ENCODE measurements around the gene SIM2. TPM values are rescaled to one million over a fixed set of nuclear protein-coding genes. Genes with fewer than 3 reads are reported as not detected.

Gene SIM2
- total RNA-seq, 1 experiment from 2014 or later, result not detected

GRCh38 chr21:36654324-36654723 lies 44.6 kb upstream of the SIM2 start:
- H3K4me3 Mint-ChIP-seq, result no peak overlapping the region
- H4K8ac ChIP-seq (replicated peaks; ENCODE audit: insufficient read length, low read depth, low read length), result no peak overlapping the region
- no peak overlapping the region for H3K23ac ChIP-seq (ENCODE audit: insufficient read length, low read depth, low read length)
- H3K4me2 ChIP-seq (ENCODE audit: insufficient read depth, insufficient read length, low read length), result no peak overlapping the region
- DNase-seq, result no peak
- H3T11ph ChIP-seq (ENCODE audit: low read length), result no peak overlapping the region
- TF ChIP-seq, protein P1, sequence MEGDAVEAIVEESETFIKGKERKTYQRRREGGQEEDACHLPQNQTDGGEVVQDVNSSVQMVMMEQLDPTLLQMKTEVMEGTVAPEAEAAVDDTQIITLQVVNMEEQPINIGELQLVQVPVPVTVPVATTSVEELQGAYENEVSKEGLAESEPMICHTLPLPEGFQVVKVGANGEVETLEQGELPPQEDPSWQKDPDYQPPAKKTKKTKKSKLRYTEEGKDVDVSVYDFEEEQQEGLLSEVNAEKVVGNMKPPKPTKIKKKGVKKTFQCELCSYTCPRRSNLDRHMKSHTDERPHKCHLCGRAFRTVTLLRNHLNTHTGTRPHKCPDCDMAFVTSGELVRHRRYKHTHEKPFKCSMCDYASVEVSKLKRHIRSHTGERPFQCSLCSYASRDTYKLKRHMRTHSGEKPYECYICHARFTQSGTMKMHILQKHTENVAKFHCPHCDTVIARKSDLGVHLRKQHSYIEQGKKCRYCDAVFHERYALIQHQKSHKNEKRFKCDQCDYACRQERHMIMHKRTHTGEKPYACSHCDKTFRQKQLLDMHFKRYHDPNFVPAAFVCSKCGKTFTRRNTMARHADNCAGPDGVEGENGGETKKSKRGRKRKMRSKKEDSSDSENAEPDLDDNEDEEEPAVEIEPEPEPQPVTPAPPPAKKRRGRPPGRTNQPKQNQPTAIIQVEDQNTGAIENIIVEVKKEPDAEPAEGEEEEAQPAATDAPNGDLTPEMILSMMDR (conservative IDR thresholded peaks at IDR 0.05), result no peak
- no peaks in the 10 kb centered on the region for H3K36me3 Mint-ChIP-seq (ENCODE audit: insufficient read depth in 1 of 3, low read depth in 3 of 3)
- H3K14ac ChIP-seq (ENCODE audit: insufficient read depth, low read length), result no peak overlapping the region
- no peaks in the 10 kb centered on the region for H3K4me1 ChIP-seq (ENCODE audit: insufficient read depth, low read length)
- H2BK15ac ChIP-seq (ENCODE audit: low read depth, low read length), result no peak overlapping the region
- H3K27ac Mint-ChIP-seq, result no peak overlapping the region
- no peak overlapping the region for H3K56ac ChIP-seq (ENCODE audit: insufficient read length, low read depth, low read length)
- no peaks in the 10 kb centered on the region for H3K9me3 ChIP-seq (ENCODE audit: control insufficient read depth, low read depth, low read length)
- WGBS (ENCODE audit: extremely low coverage, insufficient read length, low lambda C conversion rate), result no CpG with 5 or more reads among the region's 17 CpGs
- no peaks in the 10 kb centered on the region for H3K79me2 ChIP-seq (ENCODE audit: insufficient read depth, low read length)
- H3K23me2 ChIP-seq (ENCODE audit: insufficient read length, low read depth, low read length, poor library complexity, severe bottlenecking), result no peaks in the 10 kb centered on the region
- H3K27ac ChIP-seq (ENCODE audit: insufficient read length, low read depth, low read length), result no peak overlapping the region
- no peak overlapping the region for H2BK12ac ChIP-seq (ENCODE audit: insufficient read length, low read depth, low read length)
- no peak overlapping the region for H3K18ac ChIP-seq (ENCODE audit: insufficient read length, low read depth, low read length)
- H3K27me3 Mint-ChIP-seq (ENCODE audit: low read depth), result peaks cover 10% of the 10 kb centered on the region
- H4K20me1 ChIP-seq (ENCODE audit: control insufficient read depth, insufficient read depth, insufficient read length), result no peaks in the 10 kb centered on the region
- no peak overlapping the region for H3K4ac ChIP-seq (ENCODE audit: low read depth, low read length)
- no peak overlapping the region for H2AK5ac ChIP-seq (ENCODE audit: insufficient read length, low read length)
- H3K27me3 ChIP-seq (ENCODE audit: insufficient read depth, low read length), result no peaks in the 10 kb centered on the region
- H3K4me1 Mint-ChIP-seq, result 0 out of 4 replicates have a peak, but pooled peaks cover 0 to 2% of the 10 kb centered on the region in 2 experiments
- H3K9ac ChIP-seq (ENCODE audit: extremely low read depth, insufficient read length, low read length), result no peak overlapping the region
- no peak overlapping the region for H4K5ac ChIP-seq (ENCODE audit: insufficient read length, low read depth, low read length)
- no peaks in the 10 kb centered on the region for H3K79me1 ChIP-seq (ENCODE audit: insufficient read depth, low read depth, low read length, poor library complexity, severe bottlenecking)
- no peak overlapping the region for H4K91ac ChIP-seq (ENCODE audit: insufficient read length, low read depth, low read length)
- no peak overlapping the region for H2BK20ac ChIP-seq (ENCODE audit: low read depth, low read length, poor library complexity, severe bottlenecking)
- H2AFZ ChIP-seq (ENCODE audit: low read length), result no peak overlapping the region
- no peak overlapping the region for H2BK120ac ChIP-seq (ENCODE audit: low read depth, low read length, poor library complexity, severe bottlenecking)
- H2BK5ac ChIP-seq (ENCODE audit: insufficient read length, low read length), result no peak overlapping the region
- no peaks in the 10 kb centered on the region for H3K9me3 Mint-ChIP-seq

Measured in H9 (cell line).